H1 (cell line): ENCODE results near the gene DCPS.

ENCODE experiments used
- CBX5 ChIP-seq: fragments of 300-800, 300-1000 bp; sonication (generic); IDR thresholded peaks from 2 replicates; pipeline ENCODE4 v1.7.1; 2016; ENCODE audit warnings: antibody characterized with exemption, low read length, low read depth
- EP300 ChIP-seq, 2 experiments: IDR thresholded peaks; 1 replicate in 1 of 2; 2 replicates in 1 of 2; pipeline ENCODE4 v1.6.1; 2011 to 2012; ENCODE audit warnings: low read depth in 2 of 2, low read length in 2 of 2, mild to moderate bottlenecking in 2 of 2, borderline replicate concordance in 1 of 2, inconsistent platforms in 1 of 2, moderate library complexity in 1 of 2
- NRF1 ChIP-seq: IDR thresholded peaks from 2 replicates; pipeline ENCODE4 v1.6.1; 2011; ENCODE audit warnings: mild to moderate bottlenecking, low read depth, low read length, improper control_type of control experiment
- POLR2A ChIP-seq, 2 experiments: IDR thresholded peaks; 1 replicate in 1 of 2; 2 replicates in 1 of 2; pipeline ENCODE4 v1.6.1; 2011; ENCODE audit warnings: low read depth in 2 of 2, low read length in 2 of 2, mild to moderate bottlenecking in 2 of 2; ENCODE audit errors: control extremely low read depth in 1 of 2
- TAF1 ChIP-seq: IDR thresholded peaks from 2 replicates; pipeline ENCODE4 v1.6.1; 2011; ENCODE audit warnings: mild to moderate bottlenecking, low read depth, low read length
- TF ChIP-seq, protein P1 (sequence below), 3 experiments: IDR thresholded peaks; 1 replicate in 2 of 3; 2 replicates in 1 of 3; pipeline versions ENCODE4 v1.5.1 to v1.6.1; 2011; ENCODE audit warnings: low read length in 3 of 3, mild to moderate bottlenecking in 3 of 3, inconsistent platforms in 2 of 3, low read depth in 1 of 3, moderate library complexity in 1 of 3; ENCODE audit not compliant: insufficient read depth in 1 of 3; ENCODE audit errors: control extremely low read depth in 1 of 3

DNA sequence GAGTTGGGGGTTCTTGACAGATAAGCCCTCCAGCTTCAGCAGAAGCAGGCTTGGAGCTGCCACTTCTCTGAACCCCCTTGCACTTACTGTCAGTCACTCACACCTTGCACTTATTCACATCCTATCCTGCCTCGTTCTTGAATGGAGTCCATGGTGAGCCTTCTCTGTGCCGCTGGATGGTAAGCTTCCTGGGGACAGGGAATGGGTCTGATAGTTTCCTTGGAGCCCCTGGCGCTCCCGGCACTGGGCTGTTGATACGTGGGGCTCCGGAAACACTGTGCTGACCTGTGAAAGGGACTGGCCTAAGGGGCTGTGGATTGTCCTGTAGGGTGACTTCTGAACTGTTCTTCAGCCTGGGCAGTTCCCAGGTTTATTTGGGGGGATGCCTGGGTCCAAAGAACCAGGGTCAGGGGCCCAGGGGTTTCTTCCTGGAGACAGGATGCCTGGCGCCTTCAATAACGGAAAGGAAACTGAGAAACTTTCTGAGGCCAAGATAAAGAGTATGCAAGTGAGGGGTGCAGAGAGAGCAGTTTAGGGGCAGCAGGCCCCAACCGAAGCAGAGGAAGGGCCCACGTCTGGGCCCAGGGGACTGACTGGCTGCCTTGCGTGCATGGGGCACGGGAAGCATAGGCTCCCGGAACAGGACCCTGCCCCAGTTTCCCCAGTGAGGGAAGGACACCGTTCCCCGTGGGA lies 50.9 kb downstream of the DCPS start:
- no peak for TF ChIP-seq TAF1
- TF ChIP-seq, protein P1, sequence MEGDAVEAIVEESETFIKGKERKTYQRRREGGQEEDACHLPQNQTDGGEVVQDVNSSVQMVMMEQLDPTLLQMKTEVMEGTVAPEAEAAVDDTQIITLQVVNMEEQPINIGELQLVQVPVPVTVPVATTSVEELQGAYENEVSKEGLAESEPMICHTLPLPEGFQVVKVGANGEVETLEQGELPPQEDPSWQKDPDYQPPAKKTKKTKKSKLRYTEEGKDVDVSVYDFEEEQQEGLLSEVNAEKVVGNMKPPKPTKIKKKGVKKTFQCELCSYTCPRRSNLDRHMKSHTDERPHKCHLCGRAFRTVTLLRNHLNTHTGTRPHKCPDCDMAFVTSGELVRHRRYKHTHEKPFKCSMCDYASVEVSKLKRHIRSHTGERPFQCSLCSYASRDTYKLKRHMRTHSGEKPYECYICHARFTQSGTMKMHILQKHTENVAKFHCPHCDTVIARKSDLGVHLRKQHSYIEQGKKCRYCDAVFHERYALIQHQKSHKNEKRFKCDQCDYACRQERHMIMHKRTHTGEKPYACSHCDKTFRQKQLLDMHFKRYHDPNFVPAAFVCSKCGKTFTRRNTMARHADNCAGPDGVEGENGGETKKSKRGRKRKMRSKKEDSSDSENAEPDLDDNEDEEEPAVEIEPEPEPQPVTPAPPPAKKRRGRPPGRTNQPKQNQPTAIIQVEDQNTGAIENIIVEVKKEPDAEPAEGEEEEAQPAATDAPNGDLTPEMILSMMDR (IDR thresholded peaks at IDR 0.05; ENCODE audit: control extremely low read depth in 1 of 3, insufficient read depth in 1 of 3, low read depth in 1 of 3, low read length in 3 of 3), result no peak
- TF ChIP-seq EP300 (IDR thresholded peaks at IDR 0.05; ENCODE audit: borderline replicate concordance in 1 of 2, low read depth in 2 of 2, low read length in 2 of 2), result no peak
- no peak for TF ChIP-seq NRF1
- TF ChIP-seq CBX5, result no peak
- TF ChIP-seq POLR2A (IDR thresholded peaks at IDR 0.05; ENCODE audit: control extremely low read depth in 1 of 2, low read depth in 2 of 2, low read length in 2 of 2), result 0 out of 3 replicates have a peak, but pooled peaks of 1 of the 2 experiments have one; percentile 48
